K562 (cell line): ENCODE data around the gene CRABP2. TPM values are rescaled to one million over a fixed set of nuclear protein-coding genes. Genes with fewer than 3 reads are reported as not detected.

Experiments
- ATAC-seq: fragments of 200-7000 bp; cut with Tn5 transposase; 3 replicates; pipeline ENCODE4 v1.9.1; 2020; ENCODE audit warnings: moderate library complexity
- BruUV-seq: library from RNA; stranded (reverse); fragments of 400-500 nt; replicated peaks from 2 replicates; lab custom pipeline; 2021; lab: Mats Ljungman, UMichigan
- CTCF ChIA-PET: fragments of 300-600 bp; formaldehyde crosslinking; extraction: SDS; loops from one replicate; lab custom pipeline; 2021; ENCODE audit warnings: low intra/inter-chr PET ratio; lab: Yijun Ruan, JAX
- POLR2A ChIA-PET: fragments of 300-600, 350-650 bp; sonication (Branson Sonifier 250); formaldehyde crosslinking; extraction: SDS; loops from one replicate; lab custom pipeline; 2021; ENCODE audit warnings: antibody characterized with exemption, inconsistent platforms; lab: Yijun Ruan, JAX
- DNase-seq, 4 experiments: peaks; one replicate each; pipeline versions ENCODE4 v3.0.0 to v3.0.0-alpha.2; 2011 to 2018; ENCODE audit warnings: low spot score in 3 of 4, mixed read lengths in 3 of 4; ENCODE audit errors: extremely low read depth in 1 of 4
- FAIRE-seq: peaks from 2 replicates; lab custom pipeline; 2011; peaks lifted over from hg19 to GRCh38; lab: Jason Lieb, UNC
- H2AFZ ChIP-seq: 2 replicates; pipeline ENCODE4 v1.6.0; 2011; ENCODE audit warnings: low read depth, low read length, control low read depth, inconsistent platforms
- H3K27ac ChIP-seq: fragments of 200-600 bp; 3 replicates; pipeline ENCODE4 v1.8.0; 2011; ENCODE audit warnings: low read depth, mild to moderate bottlenecking, control low read depth, inconsistent platforms, low read length, moderate library complexity, mixed read lengths; ENCODE audit errors: extremely low read depth
- H3K27me3 ChIP-seq, 2 experiments: fragments of 300-600 bp in 1 of 2; 2 replicates in 1 of 2; 3 replicates in 1 of 2; pipeline versions ENCODE4 v1.6.0 to v1.8.0; 2011; ENCODE audit warnings: inconsistent platforms in 2 of 2, low read length in 2 of 2, mild to moderate bottlenecking in 1 of 2, mixed read lengths in 1 of 2, moderate library complexity in 1 of 2; ENCODE audit not compliant: control insufficient read depth in 2 of 2, insufficient read depth in 2 of 2
- H3K36me3 ChIP-seq: fragments of 300-600 bp; 3 replicates; pipeline ENCODE4 v1.8.0; 2011; ENCODE audit warnings: mild to moderate bottlenecking, low read length, inconsistent platforms; ENCODE audit not compliant: control insufficient read depth, insufficient read depth
- H3K4me1 ChIP-seq, 2 experiments: fragments of 200-600 bp in 1 of 2; replicated peaks in 1 of 2; 2 replicates in 1 of 2; 3 replicates in 1 of 2; pipeline versions ENCODE4 v1.5.1 to v1.8.0; 2011; ENCODE audit warnings: inconsistent platforms in 2 of 2, low read length in 2 of 2, mild to moderate bottlenecking in 1 of 2, mixed read lengths in 1 of 2, moderate library complexity in 1 of 2; ENCODE audit not compliant: control insufficient read depth in 2 of 2, insufficient read depth in 2 of 2
- H3K4me2 ChIP-seq: 2 replicates; pipeline ENCODE4 v1.6.1; 2011; ENCODE audit warnings: low read length, control low read depth, inconsistent platforms, mixed read lengths; ENCODE audit not compliant: insufficient read depth
- H3K4me3 ChIP-seq: fragments of 200-600 bp; sonication (generic), shearing (Covaris generic); 2 replicates; pipeline ENCODE4 v1.5.1; 2016; ENCODE audit warnings: control low read depth, inconsistent platforms
- H3K79me2 ChIP-seq: fragments of 200-600 bp; 3 replicates; pipeline ENCODE4 v1.8.0; 2011; ENCODE audit warnings: low read length, inconsistent platforms; ENCODE audit not compliant: control insufficient read depth, insufficient read depth
- H3K9ac ChIP-seq, 2 experiments: 2 replicates each; pipeline versions ENCODE4 v1.6.0 to v1.6.1; 2011; ENCODE audit warnings: low read depth in 2 of 2, low read length in 2 of 2, control low read depth in 1 of 2, inconsistent platforms in 1 of 2, mild to moderate bottlenecking in 1 of 2, mixed read lengths in 1 of 2; ENCODE audit not compliant: insufficient read depth in 1 of 2
- H3K9me1 ChIP-seq: one replicate; pipeline ENCODE4 v1.6.0; 2011; ENCODE audit warnings: inconsistent platforms, mild to moderate bottlenecking, low read length, moderate library complexity; ENCODE audit not compliant: control insufficient read depth, insufficient read depth
- H3K9me3 ChIP-seq: replicated peaks from 2 replicates; pipeline ENCODE4 v1.5.1; 2011; ENCODE audit warnings: low read depth, low read length, inconsistent platforms; ENCODE audit not compliant: control insufficient read depth, insufficient read depth
- H4K20me1 ChIP-seq: replicated peaks from 2 replicates; pipeline ENCODE4 v1.6.1; 2011; ENCODE audit warnings: low read length, inconsistent platforms, mixed read lengths; ENCODE audit not compliant: control insufficient read depth, insufficient read depth
- ATF1 ChIP-seq, 2 experiments: fragments of 450-650 bp in 1 of 2; IDR thresholded peaks; 2 replicates each; pipeline ENCODE4 v1.6.1; 2016; ENCODE audit warnings: missing compliant biosample characterization in 1 of 2, missing genetic modification characterization in 1 of 2
- CBFA2T2 ChIP-seq: fragments of 450-650 bp; conservative IDR thresholded peaks from 2 replicates; pipeline ENCODE4 v1.6.1; 2017; ENCODE audit warnings: mild to moderate bottlenecking
- CBFA2T3 ChIP-seq: fragments of 450-650 bp; IDR thresholded peaks from 2 replicates; pipeline ENCODE4 v1.6.1; 2017
- CEBPG ChIP-seq, 3 experiments: fragments of 200-800 bp in 1 of 3; sonication (Bioruptor generic) in 1 of 3; sonication (generic) in 1 of 3; formaldehyde crosslinking in 1 of 3; IDR thresholded peaks in 2 of 3; conservative IDR thresholded peaks in 1 of 3; 2 replicates each; pipeline versions ENCODE4 v1.6.1 to v1.8.0; 2016 to 2022; ENCODE audit warnings: missing compliant biosample characterization in 2 of 3, missing genetic modification characterization in 2 of 3, mild to moderate bottlenecking in 1 of 3, missing genetic modification reagents in 1 of 3
- KDM1A ChIP-seq, 2 experiments: fragments of 450-650 bp; IDR thresholded peaks; 2 replicates each; pipeline ENCODE4 v1.6.1; 2016; ENCODE audit warnings: mild to moderate bottlenecking in 2 of 2
- NCOA4 ChIP-seq: fragments of 450-650 bp; IDR thresholded peaks from 2 replicates; pipeline ENCODE4 v1.6.1; 2018; ENCODE audit warnings: mild to moderate bottlenecking; ENCODE audit not compliant: partially characterized antibody
- SRSF7 ChIP-seq: fragments of 200-400 bp; formaldehyde crosslinking; optimal IDR thresholded peaks from 2 replicates; pipeline ENCODE3; 2017; ENCODE audit warnings: mild to moderate bottlenecking, low read depth, low read length
- ZNF830 ChIP-seq: fragments of 250-450 bp; sonication (Bioruptor Pico); IDR thresholded peaks from 2 replicates; pipeline ENCODE4 v1.5.0; 2021; ENCODE audit warnings: mild to moderate bottlenecking
- WGBS: fragments of 100-300 bp; shearing (Covaris generic); methylation state at CpG from one replicate; pipeline ENCODE4 v1.1.6; 2016; ENCODE audit warnings: low coverage, mixed read lengths; ENCODE audit not compliant: insufficient coverage; ENCODE audit errors: missing lambda C conversion rate; 5-methylcytosine and 5-hydroxymethylcytosine counted together
- in situ Hi-C: fragments of 300-500 bp; cut with MboI; formaldehyde crosslinking; loops from 4 replicates; pipeline ENCODE4 v1.15.0; 2018; ENCODE audit warnings: inconsistent platforms, mixed read lengths
- intact Hi-C: fragments of 100-400 bp; cut with micrococcal nuclease; formaldehyde crosslinking; loops from 2 replicates; pipeline ENCODE4 v1.14.2; 2022
- polyA plus RNA-seq, 8 experiments: library from polyadenylated mRNA; depleted of rRNA in 4 of 8; stranded (reverse) in 5 of 8; unstranded in 3 of 8; fragments of >200 nt; fragmentation: Nextera tagmentation in 2 of 8; fragmentation: Illumina TruSeq in 1 of 8; extraction: Ambion mirVana in 2 of 8; extraction: Trizol in 1 of 8; gene quantifications; 2 replicates each; pipeline versions ENCODE4 v1.2.1 to v1.2.3, GENCODE V29; 2011 to 2014; ENCODE audit warnings: inconsistent platforms in 1 of 8, missing spikeins in 1 of 8
- total RNA-seq, 7 experiments: library from RNA; depleted of rRNA in 6 of 7; stranded (reverse); fragments of >200 nt in 6 of 7; fragmentation: Illumina TruSeq in 2 of 7; extraction: Trizol in 2 of 7; gene quantifications; 2 replicates each; pipeline versions ENCODE4 v1.2.1 to v1.2.3, GENCODE V29; 2011 to 2021; ENCODE audit warnings: low replicate concordance in 1 of 7
- TF ChIP-seq, protein P1 (sequence below): sonication (generic); formaldehyde crosslinking; IDR thresholded peaks from 2 replicates; pipeline ENCODE4 v1.9.0; 2022; ENCODE audit warnings: mild to moderate bottlenecking, missing genetic modification reagents
- TF ChIP-seq, protein P2 (sequence below): fragments of 250-450 bp; sonication (Bioruptor Pico); IDR thresholded peaks from 2 replicates; pipeline ENCODE4 v1.4.0; 2020; ENCODE audit warnings: mild to moderate bottlenecking

Gene CRABP2
- total and polyA plus RNA-seq, 9 of the 15 experiments (the other 6 are each of a cell fraction or from before 2014, with no cell fraction given), result 0.30 to 2.5 (median 0.82) TPM

GRCh38 chr1:156698995-156699394 is 6.4 kb downstream of the CRABP2 start (continued):
- peak; percentile 10; the same call in 1 of the 2 replicates for TF ChIP-seq CBFA2T2
- no peak for TF ChIP-seq NCOA4
- TF ChIP-seq CBFA2T3, result 0 out of 2 replicates have a peak, but pooled peaks have one; percentile 24

GRCh38 chr1:156697481-156697880 is 7.9 kb downstream of the CRABP2 start:
- ATAC-seq (no peak), DNase-seq (no peak), FAIRE-seq (no peak)
- Histone ChIP-seq H3K36me3 (no peaks in the 10 kb centered on the region), H3K4me3 (no peak overlapping the region), H3K27ac (no peak overlapping the region), H3K4me2 (no peak overlapping the region), H3K27me3 (no peaks in the 10 kb centered on the region), H3K9ac (0 out of 4 replicates have a peak overlapping the region, but pooled peaks of 1 of the 2 experiments have one; percentile 31), H3K4me1 (peaks cover 29 to 36% of the 10 kb centered on the region in 2 experiments), H3K9me3 (no peaks in the 10 kb centered on the region), H3K79me2 (0 out of 3 replicates have a peak, but pooled peaks cover 3% of the 10 kb centered on the region), H4K20me1 (no peaks in the 10 kb centered on the region), H2AFZ (no peak overlapping the region), H3K9me1 (no peaks in the 10 kb centered on the region)
- no TSS peak for BruUV-seq
- no peak for TF ChIP-seq KDM1A (IDR thresholded peaks at IDR 0.05)
- TF ChIP-seq ZNF830 (CRISPR knock-in tag), result no peak
- no peak for TF ChIP-seq SRSF7
- no peak for TF ChIP-seq ATF1 (CRISPR knock-in tag; IDR thresholded peaks at IDR 0.05)
- no peak for TF ChIP-seq ATF1 (tag; IDR thresholded peaks at IDR 0.05)
- TF ChIP-seq, protein P1, sequence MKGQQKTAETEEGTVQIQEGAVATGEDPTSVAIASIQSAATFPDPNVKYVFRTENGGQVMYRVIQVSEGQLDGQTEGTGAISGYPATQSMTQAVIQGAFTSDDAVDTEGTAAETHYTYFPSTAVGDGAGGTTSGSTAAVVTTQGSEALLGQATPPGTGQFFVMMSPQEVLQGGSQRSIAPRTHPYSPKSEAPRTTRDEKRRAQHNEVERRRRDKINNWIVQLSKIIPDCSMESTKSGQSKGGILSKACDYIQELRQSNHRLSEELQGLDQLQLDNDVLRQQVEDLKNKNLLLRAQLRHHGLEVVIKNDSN (CRISPR knock-in tag), result no peak
- TF ChIP-seq, protein P2, sequence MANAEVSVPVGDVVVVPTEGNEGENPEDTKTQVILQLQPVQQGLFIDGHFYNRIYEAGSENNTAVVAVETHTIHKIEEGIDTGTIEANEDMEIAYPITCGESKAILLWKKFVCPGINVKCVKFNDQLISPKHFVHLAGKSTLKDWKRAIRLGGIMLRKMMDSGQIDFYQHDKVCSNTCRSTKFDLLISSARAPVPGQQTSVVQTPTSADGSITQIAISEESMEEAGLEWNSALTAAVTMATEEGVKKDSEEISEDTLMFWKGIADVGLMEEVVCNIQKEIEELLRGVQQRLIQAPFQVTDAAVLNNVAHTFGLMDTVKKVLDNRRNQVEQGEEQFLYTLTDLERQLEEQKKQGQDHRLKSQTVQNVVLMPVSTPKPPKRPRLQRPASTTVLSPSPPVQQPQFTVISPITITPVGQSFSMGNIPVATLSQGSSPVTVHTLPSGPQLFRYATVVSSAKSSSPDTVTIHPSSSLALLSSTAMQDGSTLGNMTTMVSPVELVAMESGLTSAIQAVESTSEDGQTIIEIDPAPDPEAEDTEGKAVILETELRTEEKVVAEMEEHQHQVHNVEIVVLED, result no peak
- no peak for TF ChIP-seq CEBPG (CRISPR knock-in tag; IDR thresholded peaks at IDR 0.05)
- TF ChIP-seq CEBPG (tag; conservative IDR thresholded peaks at IDR 0.05 in 1 of 2, IDR thresholded peaks at IDR 0.05 in 1 of 2), result no peak
- WGBS, result 56% methylated on average over 8 of the region's 8 CpGs
- CTCF ChIA-PET, result no interaction called here
- intact Hi-C loops, result no loop called here
- in situ Hi-C loops, result no loop called here
- POLR2A ChIA-PET, result interaction anchor here (0.6 to 0.7 kb wide), 3 partner anchors 8 to 1224 kb away, joined by 3 read pairs; no protein-coding TSS in a partner anchor
